Fibroblast of peridontal ligament (primary cell): ENCODE measurements around the gene GCN1.
A peak's percentile ranks its signal among the peaks of the same experiment; 100 is the strongest.

ENCODE experiments used
- DNase-seq: peaks from one replicate; pipeline ENCODE4 v3.0.0-alpha.2; 2010; ENCODE audit errors: extremely low read depth

GCN1 gene

GRCh38 chr12:120142231-120142877, 52.2 kb downstream of the GCN1 start:
- DNase-seq, result no peak

- DNase-seq, result no peak
Measured at GRCh38 chr12:120141336-120141735, 53.2 kb downstream of the GCN1 start.

- DNase-seq, result no peak
Measured at GRCh38 chr12:120140603-120141002, 53.9 kb downstream of the GCN1 start.

GRCh38 chr12:120139958-120140357, 54.6 kb downstream of the GCN1 start:
- peak; percentile 43 for DNase-seq

GRCh38 chr12:120138366-120138765, 56.1 kb downstream of the GCN1 start:
- DNase-seq, result no peak

- DNase-seq, result no peak
Measured at GRCh38 chr12:120137833-120138232, 56.7 kb downstream of the GCN1 start.

- DNase-seq, result no peak
Measured at GRCh38 chr12:120136093-120136770, 58.3 kb downstream of the GCN1 start.

- DNase-seq, result no peak
Measured at GRCh38 chr12:120134307-120134980, 60.1 kb downstream of the GCN1 start.

GRCh38 chr12:120132863-120133385, 61.6 kb downstream of the GCN1 start:
- no peak for DNase-seq

GRCh38 chr12:120132054-120132836, 62.3 kb downstream of the GCN1 start:
- DNase-seq, result no peak

GRCh38 chr12:120131116-120131515, 63.4 kb downstream of the GCN1 start:
- DNase-seq, result no peak

- no peak for DNase-seq
Measured at GRCh38 chr12:120130011-120130410, 64.5 kb downstream of the GCN1 start.

GRCh38 chr12:120126635-120127005, 67.9 kb downstream of the GCN1 start:
- DNase-seq, result no peak

GRCh38 chr12:120125792-120126634, 68.5 kb downstream of the GCN1 start:
- peak; percentile 8 for DNase-seq

GRCh38 chr12:120125029-120125428, 69.5 kb downstream of the GCN1 start:
- no peak for DNase-seq

- DNase-seq, result peak; percentile 38
Measured at GRCh38 chr12:120121766-120122293, 72.7 kb downstream of the GCN1 start.

- no peak for DNase-seq
Measured at GRCh38 chr12:120121343-120121742, 73.2 kb downstream of the GCN1 start.

- peak; percentile 52 for DNase-seq
Measured at GRCh38 chr12:120119271-120119973, 75.1 kb downstream of the GCN1 start.

GRCh38 chr12:120118321-120119061, 76.0 kb downstream of the GCN1 start:
- peak; percentile 38 for DNase-seq

- DNase-seq, result no peak
Measured at GRCh38 chr12:120117961-120118320, 76.6 kb downstream of the GCN1 start.
